ENCODE data around the gene GATD1. TPM values are rescaled to one million over a fixed set of nuclear protein-coding genes. Genes with fewer than 3 reads are reported as not detected.

The GATD1 gene
- total RNA-seq, 2 donors from 2014 or later: 33.1 to 60.5 TPM

DNA sequence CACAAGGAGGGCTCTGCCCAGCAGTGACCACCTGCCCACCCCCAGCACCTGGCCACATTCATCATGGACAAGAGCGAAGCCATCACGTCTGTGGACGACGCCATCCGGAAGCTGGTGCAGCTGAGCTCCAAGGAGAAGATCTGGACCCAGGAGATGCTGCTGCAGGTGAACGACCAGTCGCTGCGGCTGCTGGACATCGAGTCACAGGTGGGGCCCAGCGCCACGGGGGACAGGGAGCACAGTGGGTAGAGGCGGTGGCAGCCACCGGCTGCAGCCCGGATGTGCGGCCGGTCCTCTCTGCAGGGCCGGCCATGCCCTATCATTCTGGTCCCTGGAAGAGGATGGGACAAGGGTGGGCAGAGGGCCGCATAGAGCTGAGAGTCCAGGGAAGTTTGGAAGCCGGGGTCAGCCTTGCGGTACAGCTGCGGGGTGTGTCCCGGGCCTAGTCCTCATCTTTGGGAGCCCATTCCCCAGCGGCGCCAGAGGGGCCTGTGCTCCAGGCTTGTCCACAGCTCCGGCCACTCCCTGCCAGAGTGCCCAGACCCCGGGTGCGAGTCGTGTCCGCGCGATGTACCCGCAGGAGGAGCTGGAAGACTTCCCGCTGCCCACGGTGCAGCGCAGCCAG lies 57.2 kb downstream of the GATD1 start:
- DNase-seq (ENCODE audit: low spot score in 2 of 2) (no peak), ATAC-seq (no peak)
- no peaks in the 10 kb centered on the region for H3K36me3 Mint-ChIP-seq
- no peaks in the 10 kb centered on the region for H3K9me3 Mint-ChIP-seq
- H3K27ac Mint-ChIP-seq: no peak overlapping the region

DNA sequence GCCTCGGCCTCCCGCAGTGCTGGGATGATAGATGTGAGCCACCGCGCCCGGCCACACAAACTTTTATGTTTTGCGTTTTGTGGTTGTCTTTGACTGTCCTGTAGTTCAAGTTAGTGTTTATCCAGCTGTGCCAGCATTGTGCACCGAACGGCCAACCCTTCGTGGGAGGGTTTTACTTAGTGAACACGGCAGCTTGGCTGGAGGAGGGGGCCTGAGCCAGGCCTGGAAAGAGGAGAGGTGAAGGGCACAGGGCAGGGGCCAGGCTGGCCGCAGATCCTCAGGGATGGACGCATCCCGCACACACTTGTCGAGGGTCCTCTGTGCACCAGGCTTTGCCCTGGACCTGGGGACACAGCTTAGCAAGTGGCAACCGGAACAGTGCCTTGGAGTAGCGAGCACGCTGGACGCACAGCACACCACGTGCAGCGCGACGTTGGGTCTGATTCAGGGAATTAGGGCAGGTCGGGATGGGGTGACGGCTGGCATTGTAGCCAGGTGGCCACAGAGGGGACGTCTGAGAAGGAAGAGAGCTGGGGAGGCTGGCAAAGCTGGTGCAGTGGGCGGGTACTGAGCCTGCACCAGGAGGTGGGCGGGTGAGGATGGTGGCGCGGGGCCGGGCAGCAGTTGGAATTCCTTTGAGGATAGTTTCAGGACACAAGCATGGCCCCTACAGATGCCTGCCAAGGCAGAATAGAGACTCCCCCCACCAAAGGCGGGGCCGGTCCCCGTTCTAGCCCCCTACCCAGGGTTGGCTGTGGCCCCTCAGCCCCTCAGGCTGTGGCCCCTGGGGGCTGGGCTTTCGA lies 57.9 kb downstream of the GATD1 start:
- Mint-ChIP-seq H3K9me3 (no peaks in the 10 kb centered on the region), H3K27ac (no peak overlapping the region), H3K36me3 (no peaks in the 10 kb centered on the region)
- ATAC-seq (no peak), DNase-seq (ENCODE audit: low spot score in 2 of 2) (no peak)

Other genes with a start within 250 kb of the GATD1 start
- 10 to 100 TPM; 29.9 to 38.6 TPM for gene HRAS, start 241.9 kb downstream of the GATD1 start, total RNA-seq
- gene LRRC56, start 240.0 kb downstream of the GATD1 start, total RNA-seq: 1 to 10 TPM; 1.7 to 2.8 TPM
- 1 to 10 TPM; 5.1 to 5.8 TPM for gene LMNTD2, start 216.7 kb downstream of the GATD1 start, total RNA-seq
- 10 to 100 TPM; 13.3 to 17.5 TPM for gene RASSF7, start 216.5 kb downstream of the GATD1 start, total RNA-seq
- gene PHRF1, start 201.0 kb downstream of the GATD1 start, total RNA-seq: 10 to 100 TPM; 37.3 to 47.1 TPM
- gene IRF7, start 161.5 kb downstream of the GATD1 start, total RNA-seq: 100 to 1,000 TPM in 1 of 2 donors, 10 to 100 TPM in 1; 25.3 to 104 TPM
- not detected for gene CDHR5, start 152.5 kb downstream of the GATD1 start, total RNA-seq
- not detected for gene SCT, start 150.3 kb downstream of the GATD1 start, total RNA-seq
- 1 to 10 TPM in 1 of 2 donors, under 1 TPM in 1; 0.60 to 5.6 TPM for gene DRD4, start 140.2 kb downstream of the GATD1 start, total RNA-seq
- gene DEAF1, start 82.3 kb downstream of the GATD1 start, total RNA-seq: 10 to 100 TPM; 50.9 to 63.5 TPM
- 10 to 100 TPM in 1 of 2 donors, 1 to 10 TPM in 1; 5.2 to 11.3 TPM for gene TMEM80, start 81.7 kb downstream of the GATD1 start, total RNA-seq
- 10 to 100 TPM in 1 of 2 donors, 1 to 10 TPM in 1; 2.4 to 34.1 TPM for gene EPS8L2, start 71.3 kb downstream of the GATD1 start, total RNA-seq
- gene TALDO1, start 30.0 kb downstream of the GATD1 start, total RNA-seq: 100 to 1,000 TPM; 226 to 328 TPM
- 1 to 10 TPM in 1 of 2 donors, not detected in 1; 1.1 TPM for gene CEND1, start 12.6 kb upstream of the GATD1 start, total RNA-seq
- gene SLC25A22, start 20.8 kb upstream of the GATD1 start, total RNA-seq: 10 to 100 TPM; 22.6 to 34.6 TPM
- 10 to 100 TPM; 32.8 to 59.2 TPM for gene PIDD1, start 27.7 kb upstream of the GATD1 start, total RNA-seq
- gene RPLP2, start 32.5 kb upstream of the GATD1 start, total RNA-seq: 1,000 to 10,000 TPM; 3,020 to 3,653 TPM
- gene PNPLA2, start 41.4 kb upstream of the GATD1 start, total RNA-seq: 10 to 100 TPM; 24.5 to 49.1 TPM
- gene CRACR2B, start 50.4 kb upstream of the GATD1 start, total RNA-seq: 1 to 10 TPM in 1 of 2 donors, under 1 TPM in 1; 0.66 to 1.9 TPM
- 10 to 100 TPM; 42.8 to 46.0 TPM for gene CD151, start 55.5 kb upstream of the GATD1 start, total RNA-seq
- 10 to 100 TPM; 50.4 to 95.1 TPM for gene POLR2L, start 65.0 kb upstream of the GATD1 start, total RNA-seq
- 10 to 100 TPM; 12.6 to 18.9 TPM for gene TSPAN4, start 65.4 kb upstream of the GATD1 start, total RNA-seq
- 10 to 100 TPM; 49.1 to 62.6 TPM for gene CHID1, start 133.3 kb upstream of the GATD1 start, total RNA-seq
- gene AP2A2, start 148.4 kb upstream of the GATD1 start, total RNA-seq: 10 to 100 TPM; 37.3 to 58.0 TPM

All from activated naive CD4-positive, alpha-beta T cell treated with anti-CD3 and anti-CD28 coated beads, Interleukin-2, amount 50 U/mL, for 72 hours (primary cell).